ACHN (cell line): ENCODE measurements around the gene COL4A6.

Experiments used
- DNase-seq: peaks from one replicate; pipeline ENCODE4 v3.0.0-alpha.2; 2015
- in situ Hi-C: cut with HindIII; loops from 2 replicates; pipeline ENCODE4 v1.10.0; 2017; ENCODE audit warnings: low sequenced_read_pairs, low pct_ligation_motif_present, low pct_unique_long_range_greater_than_20kb

Gene COL4A6

DNA sequence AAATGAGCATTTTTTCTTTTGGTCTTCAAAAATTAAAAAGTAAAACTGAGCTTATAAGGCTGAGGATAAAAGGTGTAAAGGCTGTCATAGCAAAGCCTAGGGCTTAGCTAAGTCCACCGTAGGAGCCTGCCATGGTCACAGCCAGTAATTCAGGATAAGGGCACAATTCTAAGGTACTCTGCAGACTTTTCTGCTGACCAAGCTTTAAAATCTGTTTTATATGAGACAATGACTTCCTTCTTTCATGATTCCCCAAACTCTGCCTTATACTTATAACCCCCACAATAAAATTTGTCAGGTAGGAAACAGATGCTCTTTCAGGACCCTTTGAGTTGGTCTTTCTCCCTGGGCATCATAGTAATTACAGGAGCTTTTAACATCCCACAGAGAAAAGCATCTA, 138.5 kb downstream of the COL4A6 start:
- DNase-seq = no peak
- in situ Hi-C loops = no loop called here

DNA sequence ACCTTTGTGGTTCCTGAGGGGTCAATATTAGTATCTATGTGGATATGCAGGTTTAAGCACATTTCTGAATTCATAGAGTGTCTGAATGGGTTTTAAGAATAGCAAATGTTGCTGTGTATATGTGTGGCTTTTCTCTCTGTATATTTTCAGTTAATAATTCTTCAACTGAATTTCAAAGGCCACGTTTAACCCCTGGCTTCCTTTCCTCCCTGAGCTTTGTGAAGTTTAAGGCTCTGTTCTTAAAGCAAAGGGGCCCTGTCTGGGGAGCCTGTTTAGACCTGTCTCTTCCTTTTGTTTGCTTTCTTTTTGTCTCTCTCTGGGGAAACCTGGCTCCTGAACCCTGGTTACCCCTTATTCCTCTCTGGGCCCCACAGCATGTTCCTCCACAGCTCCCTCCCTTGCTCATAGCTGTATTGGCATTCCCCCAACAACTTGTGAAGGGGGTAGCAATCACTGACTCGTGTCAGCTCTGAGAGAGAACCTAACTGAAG, 139.1 kb downstream of the COL4A6 start:
- peak; percentile 24 for DNase-seq
- in situ Hi-C loops = no loop called here

DNA sequence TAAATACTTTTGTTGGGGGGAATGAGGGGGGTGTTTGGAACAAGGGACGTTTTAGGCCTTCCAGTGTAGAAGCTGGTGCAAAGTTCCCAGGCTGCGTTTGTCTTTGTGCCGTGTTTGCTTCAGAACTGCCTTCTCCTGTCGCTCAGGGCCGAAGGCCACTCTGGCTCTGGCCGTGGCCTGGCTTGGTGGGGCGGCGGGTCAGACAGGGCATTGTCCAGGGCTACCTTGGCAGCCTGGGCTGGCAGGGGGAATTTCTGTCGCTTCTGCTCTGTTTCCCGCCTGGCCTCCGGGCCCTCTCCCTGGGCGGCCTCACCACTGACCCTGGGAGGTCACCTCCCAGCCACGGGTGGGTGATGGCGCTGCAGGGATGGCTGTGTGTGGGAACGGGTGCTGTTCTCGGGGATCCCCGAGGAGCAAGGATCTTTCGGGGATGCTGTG, 140.0 kb downstream of the COL4A6 start:
- in situ Hi-C loops = no loop called here
- no peak for DNase-seq

DNA sequence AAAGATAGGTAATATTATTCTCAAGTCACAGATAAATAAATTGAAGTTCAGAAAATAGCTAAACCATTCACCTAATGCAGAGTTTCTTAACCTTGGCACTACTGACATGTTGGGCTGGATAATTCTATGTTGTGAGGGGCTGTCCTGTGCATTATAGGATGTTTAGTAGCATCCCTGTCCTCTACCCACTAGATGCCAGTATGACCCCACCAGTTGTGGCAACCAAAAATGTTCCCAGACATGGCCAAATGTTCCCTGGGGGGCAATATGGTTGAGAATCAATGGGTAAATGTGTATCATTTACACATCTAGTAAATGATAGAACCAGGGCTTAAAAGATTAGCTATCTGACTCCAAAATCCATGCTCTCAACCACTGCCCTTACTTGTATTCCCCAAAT, 140.9 kb downstream of the COL4A6 start:
- in situ Hi-C loops = no loop called here
- DNase-seq = no peak

DNA sequence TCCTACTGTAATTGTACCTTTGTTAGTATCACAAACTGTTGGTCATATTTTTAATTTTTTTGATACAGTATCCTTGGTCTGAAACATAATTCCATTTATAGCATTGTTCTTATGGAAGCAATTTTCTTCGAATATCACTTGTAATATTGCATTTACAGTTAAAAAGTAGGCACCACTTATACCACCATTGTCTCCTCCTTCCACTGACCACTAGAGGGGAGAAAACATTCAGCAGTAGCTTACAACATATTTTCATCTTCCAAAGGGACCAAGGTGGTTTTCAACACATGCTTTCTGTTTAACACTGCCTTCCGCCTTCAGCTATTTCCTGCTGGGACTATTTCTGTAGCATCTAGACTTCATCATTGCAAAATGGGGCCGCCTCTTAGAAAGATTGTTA, 146.2 kb downstream of the COL4A6 start:
- in situ Hi-C loops = no loop called here
- DNase-seq = no peak

DNA sequence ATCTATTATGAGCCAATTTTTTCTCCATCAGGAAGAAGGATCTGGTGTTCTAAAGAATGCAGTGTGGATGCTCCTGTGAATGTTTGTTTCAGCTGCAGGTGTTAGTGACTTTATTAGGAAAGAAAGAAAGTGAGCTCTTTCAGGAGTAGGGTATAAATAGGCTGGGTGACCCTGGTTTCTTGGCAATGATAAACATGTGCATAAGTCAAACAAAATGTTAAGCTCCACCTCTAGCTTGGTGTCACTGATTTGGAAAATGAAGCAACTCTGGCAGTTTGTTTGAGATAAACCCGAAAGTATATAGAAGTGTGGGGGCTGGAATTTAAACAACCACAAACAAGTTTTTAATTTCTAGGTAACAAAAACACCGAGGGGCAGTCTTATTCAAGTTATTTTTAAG, 152.3 kb downstream of the COL4A6 start:
- in situ Hi-C loops = no loop called here
- DNase-seq = no peak

DNA sequence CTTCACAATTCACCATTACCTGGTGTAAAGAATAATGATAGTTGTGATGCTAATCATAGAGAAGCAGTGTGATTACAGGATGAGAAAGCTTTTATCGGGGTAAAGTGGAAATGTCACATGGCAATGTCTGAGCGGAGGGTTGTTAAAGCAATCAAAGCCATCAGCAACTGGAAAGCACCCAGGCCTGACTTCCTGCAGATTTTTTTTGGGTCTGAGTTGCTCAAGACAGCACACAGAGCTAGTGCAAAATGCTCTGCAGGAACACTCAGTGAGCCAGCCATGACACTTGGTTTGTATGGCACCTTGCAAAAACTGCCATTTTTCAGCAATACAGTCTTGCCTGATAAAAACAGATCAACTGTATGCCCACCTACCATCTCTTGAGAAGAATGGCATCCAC, 152.9 kb downstream of the COL4A6 start:
- in situ Hi-C loops = no loop called here
- DNase-seq = no peak

DNA sequence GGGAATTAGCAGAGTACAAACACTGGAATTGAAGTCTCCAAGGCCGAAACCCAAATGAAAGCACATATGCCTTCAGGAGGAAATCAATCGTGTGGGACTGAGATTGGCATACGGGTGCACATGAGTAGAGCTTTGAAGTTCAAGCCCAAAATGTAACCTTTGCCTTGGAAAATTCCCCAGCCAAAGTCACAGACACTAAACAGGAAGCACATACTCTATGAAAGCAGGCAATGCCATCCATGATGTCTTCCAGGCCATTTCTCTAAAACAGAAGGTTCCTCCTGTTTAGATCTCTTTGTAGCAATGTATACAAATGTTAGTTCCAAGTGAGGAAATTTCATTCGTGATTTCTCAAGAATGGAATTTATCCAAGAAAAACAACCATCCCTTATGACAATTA, 162.5 kb downstream of the COL4A6 start:
- DNase-seq = no peak
- in situ Hi-C loops = no loop called here

DNA sequence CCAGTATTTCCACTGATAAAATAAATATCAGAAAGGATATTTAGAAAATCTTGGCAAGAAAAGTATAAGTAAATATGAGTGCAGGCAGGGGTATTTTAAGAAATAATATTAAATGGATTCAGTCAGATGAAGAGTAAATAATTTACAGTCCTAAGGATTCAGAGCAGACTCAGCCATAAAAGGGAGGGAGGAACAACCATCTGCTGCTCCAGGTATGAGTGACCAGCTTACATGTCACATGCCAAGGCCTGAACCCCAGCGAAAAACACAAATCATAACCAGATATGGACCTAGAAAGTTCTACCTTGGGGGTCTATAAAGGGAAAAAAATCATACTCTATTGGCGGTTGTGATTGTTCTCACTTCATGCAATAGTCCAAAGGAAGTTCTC, 166.8 kb downstream of the COL4A6 start:
- no peak for DNase-seq
- in situ Hi-C loops = no loop called here

DNA sequence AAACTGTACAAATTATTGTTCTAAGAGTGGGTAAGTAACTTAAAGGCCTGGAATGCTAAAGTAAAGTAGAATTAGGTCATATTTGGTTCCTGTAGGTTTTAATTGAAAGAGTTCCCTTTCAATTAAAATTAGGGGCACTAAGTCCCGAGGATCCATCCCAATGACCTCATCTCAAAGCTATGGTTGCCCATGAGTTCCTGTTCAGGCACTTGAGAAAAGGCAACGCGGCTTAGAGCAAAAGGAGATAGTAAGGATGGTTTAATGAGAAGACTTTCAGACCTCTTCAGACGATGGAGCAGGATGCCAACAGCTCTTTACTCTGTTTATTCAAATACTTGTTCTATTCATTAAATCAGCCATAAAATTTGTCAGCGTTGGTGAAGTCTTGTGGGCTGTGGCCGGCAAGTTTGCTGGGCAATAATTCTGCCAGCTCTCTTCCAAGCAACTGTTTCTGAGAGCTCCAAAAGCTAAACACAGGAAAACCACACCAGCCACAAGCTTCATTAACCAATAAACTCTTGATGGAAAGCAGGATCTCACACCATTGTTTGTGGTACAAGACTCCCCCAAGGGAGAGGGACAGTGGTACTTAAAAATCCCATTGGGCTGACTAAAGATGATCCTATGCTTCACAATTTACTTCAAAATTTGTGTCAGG, 167.4 kb downstream of the COL4A6 start:
- in situ Hi-C loops = no loop called here
- no peak for DNase-seq

DNA sequence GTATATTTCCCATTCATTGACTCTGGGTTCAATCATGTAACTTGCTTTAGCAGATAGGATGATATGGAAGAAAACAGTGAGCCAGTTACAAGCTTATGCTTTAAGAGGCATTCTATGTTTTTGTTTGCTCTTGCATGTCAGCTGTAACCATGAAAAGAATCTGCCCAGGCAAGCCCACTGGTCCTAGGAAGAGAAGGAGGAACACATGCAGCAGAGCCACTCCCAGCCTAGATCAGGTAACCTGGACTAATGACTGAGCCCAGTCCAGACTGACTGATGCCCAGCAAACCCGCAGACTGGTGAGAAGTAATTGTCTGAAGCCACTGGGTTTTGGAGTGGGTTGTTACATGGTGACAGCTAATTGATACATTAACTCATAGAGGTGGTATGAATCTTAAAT, 167.9 kb downstream of the COL4A6 start:
- in situ Hi-C loops = no loop called here
- no peak for DNase-seq

DNA sequence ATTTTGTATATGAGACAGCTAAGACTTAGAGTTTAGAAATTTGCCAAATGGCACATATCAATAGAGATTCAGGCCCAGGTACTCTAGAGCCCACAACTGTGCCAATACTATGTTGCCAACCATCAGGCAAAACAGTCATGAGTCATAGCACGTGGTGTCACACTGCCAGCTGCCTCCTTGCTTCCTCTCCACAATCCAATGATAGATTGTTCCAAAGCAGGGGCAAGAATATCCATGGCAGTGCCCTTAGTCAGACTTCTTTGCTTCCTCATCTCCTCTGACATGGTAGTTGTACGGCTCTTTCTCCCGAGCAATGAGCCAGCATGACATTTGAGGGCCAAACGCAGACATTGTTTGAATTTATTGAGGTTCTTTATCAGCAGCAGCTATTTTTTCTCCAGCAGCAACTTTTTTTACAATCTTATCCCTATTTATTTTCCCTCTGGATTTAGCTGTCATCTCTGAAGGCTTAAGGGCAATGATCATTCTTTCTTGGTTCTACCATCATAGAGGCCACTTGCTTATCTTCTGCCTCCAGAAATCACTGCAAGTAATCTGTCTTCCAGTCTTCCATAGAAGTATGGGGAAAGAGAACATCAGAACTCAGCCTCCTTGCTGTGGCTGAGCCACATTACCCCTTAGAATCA, 169.7 kb downstream of the COL4A6 start:
- no peak for DNase-seq
- in situ Hi-C loops = no loop called here

DNA sequence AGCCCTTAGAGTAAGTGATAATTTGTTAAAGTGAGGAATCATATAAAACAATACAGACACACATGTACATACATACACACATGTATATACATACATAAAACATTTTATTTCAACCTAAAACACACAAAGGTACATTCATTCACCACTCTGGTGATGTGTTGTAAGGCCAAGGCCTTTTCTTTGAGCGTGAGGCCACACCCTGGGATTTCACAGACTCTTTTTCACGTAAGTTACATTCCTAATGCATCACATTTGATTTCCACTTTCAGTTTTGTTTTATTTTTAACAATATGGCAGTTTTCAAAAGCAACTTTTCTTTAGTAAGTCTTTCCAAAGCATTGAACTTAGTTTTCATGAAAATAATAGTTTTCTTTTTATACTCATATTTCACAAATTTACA, 170.7 kb downstream of the COL4A6 start:
- in situ Hi-C loops = no loop called here
- no peak for DNase-seq

DNA sequence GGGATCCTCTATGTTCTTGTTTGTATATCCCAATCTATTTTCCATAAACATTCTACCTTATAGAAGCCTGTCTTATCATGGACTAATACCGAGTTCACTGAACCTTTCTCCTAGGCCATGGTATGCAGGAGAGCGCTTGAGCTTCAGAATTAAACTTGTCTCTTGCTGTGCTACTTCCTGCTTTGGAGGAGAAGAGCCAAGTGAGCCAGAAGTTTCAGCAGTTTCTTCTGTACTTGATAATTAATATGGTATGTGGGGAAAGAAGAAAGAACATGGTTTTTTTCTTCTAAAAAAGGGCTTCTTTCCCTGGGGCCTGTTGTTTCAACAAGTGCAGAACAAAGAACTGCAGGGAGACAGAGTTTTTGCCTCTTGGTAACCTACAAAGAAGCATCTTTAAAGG, 173.8 kb downstream of the COL4A6 start:
- in situ Hi-C loops = no loop called here
- DNase-seq = no peak

DNA sequence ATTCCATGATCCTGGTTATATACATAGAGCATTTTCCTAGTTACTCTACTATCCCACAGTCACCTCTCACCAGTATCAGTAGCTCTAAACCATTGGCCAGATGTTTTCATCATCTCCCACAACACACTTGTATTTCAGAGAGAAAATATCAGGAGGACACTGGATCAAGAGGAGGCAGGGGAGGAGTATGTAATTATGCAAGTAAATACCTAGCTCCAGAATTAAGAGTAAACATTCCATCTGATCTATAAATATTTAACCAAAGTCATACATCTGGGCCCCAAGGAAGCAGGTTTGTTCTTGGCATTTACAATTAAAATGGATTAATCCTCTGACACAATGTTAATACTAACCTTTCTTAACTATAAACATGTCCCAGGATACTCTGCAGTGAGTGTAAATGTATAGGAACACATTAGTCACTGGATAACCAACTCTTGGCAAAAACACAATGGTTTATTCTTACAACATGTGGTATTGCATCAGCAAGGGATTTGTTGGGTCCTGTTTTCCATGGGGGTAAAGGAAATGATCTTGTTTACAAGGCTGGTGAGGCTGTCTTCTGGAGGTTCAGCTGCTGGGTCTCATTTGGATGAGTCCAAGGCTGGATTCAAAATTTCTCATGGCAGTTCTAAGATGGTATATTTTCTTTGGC, 176.5 kb downstream of the COL4A6 start:
- no peak for DNase-seq
- in situ Hi-C loops = no loop called here

DNA sequence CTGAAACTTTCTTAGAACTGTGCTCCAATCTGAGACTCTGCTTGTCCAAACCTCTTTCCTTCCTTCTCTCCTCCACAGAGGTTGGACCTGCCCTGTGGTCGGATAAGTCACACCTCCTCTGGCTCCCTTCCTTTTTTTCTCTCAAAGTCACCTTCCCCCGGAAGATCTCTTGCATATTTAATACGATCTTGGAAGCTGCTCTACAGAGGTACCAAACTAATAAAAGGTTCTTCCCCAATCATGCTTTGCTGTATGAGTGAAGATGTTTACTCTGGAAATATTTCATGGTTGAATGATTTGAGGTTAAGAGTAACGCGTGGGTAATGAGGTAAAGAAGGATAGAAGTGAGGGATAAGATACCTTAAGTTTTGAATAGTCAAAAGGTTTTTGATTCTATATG, 180.7 kb downstream of the COL4A6 start:
- in situ Hi-C loops = no loop called here

DNA sequence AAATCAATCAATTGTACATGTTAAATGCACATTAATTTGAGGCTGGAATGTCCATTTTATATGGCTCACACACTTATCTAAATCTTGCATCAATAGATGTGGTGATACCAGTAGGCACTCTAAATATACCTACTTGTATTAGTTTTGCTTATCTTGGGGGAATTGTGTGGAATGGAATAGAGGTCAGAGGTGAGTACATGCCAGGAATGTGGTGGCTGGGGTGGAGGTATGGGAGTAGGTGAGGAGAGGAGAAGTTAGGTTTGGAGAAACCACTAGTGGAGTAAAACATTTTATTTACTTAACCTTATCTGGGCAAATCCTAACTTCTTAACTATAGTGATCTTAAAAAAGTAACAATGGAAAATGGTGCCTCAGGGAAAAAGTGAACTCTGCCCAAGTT, 183.6 kb downstream of the COL4A6 start:
- in situ Hi-C loops = no loop called here

More for the DNA sequence above, 180.7 kb downstream of the COL4A6 start:
- no peak for DNase-seq

DNA sequence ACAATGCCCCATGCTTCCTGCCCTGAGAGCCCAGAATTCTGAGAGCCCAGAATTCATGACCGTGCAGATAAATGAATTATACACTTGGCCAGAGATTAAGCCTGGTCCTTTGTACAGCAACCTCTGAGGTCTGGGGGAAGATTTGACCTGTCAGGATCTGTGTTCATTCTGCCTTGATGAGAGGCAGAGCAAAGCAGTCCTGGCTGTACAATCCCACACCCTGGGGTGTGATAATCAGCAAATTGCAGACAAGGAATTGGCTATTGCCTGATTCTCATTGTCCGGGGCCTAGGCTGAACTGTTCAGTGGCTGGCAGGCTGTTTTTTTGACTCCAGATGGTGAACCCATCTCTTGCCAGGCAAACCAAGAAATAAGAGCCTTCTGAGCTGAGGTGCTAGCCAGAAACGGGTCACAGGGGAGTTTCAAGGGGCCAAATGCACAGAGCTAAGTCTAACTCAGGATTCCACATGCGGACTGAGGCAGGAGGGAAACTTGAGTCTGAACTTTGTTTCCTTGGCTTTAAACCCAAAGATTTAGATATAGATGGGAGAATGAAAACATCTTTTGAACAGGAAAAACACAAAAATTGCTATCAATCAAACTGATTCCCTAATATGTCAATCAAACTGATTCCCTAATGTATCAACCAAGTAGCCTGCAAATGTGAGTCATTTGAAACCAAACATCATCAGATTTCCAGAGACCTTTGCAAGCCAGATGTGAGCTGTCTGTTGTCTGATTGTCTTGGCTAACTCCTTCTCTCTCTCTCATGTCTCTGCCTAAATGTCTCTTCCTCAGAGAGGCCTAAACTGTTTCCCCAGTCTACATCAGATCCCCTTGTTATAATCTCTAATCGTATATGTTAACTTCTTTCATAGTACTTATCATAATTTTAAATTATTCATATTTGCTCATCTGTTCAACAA, 187.3 kb downstream of the COL4A6 start:
- no peak for DNase-seq
- in situ Hi-C loops = no loop called here

More for the DNA sequence above, 183.6 kb downstream of the COL4A6 start:
- no peak for DNase-seq
